Mesothelial cell of epicardium (in vitro differentiated cells): ENCODE results near the gene PJA1. TPM values are rescaled to one million over a fixed set of nuclear protein-coding genes. Genes with fewer than 3 reads are reported as not detected.

ENCODE experiments used
- DNase-seq, 2 experiments: peaks; one replicate each; pipeline ENCODE4 v3.0.0; 2021; ENCODE audit warnings: low spot score in 2 of 2; ENCODE audit not compliant: unreplicated experiment in 2 of 2
- H3K27ac Mint-ChIP-seq: 2 replicates; pipeline ENCODE4 v1.8.0; 2021; ENCODE audit warnings: mixed read lengths
- H3K27me3 Mint-ChIP-seq: 2 replicates; pipeline ENCODE4 v1.8.0; 2021; ENCODE audit warnings: low read depth, mixed read lengths
- H3K36me3 Mint-ChIP-seq: 2 replicates; pipeline ENCODE4 v1.8.0; 2021; ENCODE audit warnings: mixed read lengths
- H3K4me1 Mint-ChIP-seq: 2 replicates; pipeline ENCODE4 v1.8.0; 2021; ENCODE audit warnings: mixed read lengths
- H3K4me3 Mint-ChIP-seq: 2 replicates; pipeline ENCODE4 v1.8.0; 2021; ENCODE audit warnings: mild to moderate bottlenecking, moderate library complexity, mixed read lengths
- H3K9me3 Mint-ChIP-seq: 2 replicates; pipeline ENCODE4 v1.8.0; 2021; ENCODE audit warnings: mixed read lengths
- total RNA-seq: library from RNA; stranded (reverse); gene quantifications from 3 replicates; pipeline ENCODE4 v1.2.1, GENCODE V29; 2021
- TF ChIP-seq, protein P1 (sequence below): fragments of 200-600 bp; sonication (generic); IDR thresholded peaks from one replicate; pipeline ENCODE4 v1.5.0; 2021; ENCODE audit warnings: antibody characterized with exemption; ENCODE audit not compliant: unreplicated experiment

PJA1 gene
- total RNA-seq, 1 donor from 2014 or later: 37.5 TPM

DNA sequence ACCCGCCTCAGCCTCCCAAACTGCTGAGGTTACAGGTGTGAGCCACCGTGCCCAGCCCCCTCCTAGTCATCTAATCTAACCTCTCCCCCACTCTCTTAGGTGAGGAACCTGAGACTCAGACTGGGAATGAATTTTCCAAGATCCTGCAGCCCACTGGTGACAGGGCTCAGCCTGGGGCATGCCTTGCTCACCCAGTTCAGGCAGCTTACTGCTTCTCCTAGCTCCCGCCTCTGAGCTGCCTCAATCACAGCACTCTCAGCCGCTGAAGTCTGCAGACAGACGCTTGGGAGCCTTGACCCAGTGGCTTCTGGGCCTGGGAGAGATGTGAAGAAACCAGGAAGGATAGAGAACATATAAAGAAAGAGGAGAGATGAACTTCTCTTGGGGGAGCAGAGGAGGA, 24.4 kb downstream of the PJA1 start:
- TF ChIP-seq, protein P1, sequence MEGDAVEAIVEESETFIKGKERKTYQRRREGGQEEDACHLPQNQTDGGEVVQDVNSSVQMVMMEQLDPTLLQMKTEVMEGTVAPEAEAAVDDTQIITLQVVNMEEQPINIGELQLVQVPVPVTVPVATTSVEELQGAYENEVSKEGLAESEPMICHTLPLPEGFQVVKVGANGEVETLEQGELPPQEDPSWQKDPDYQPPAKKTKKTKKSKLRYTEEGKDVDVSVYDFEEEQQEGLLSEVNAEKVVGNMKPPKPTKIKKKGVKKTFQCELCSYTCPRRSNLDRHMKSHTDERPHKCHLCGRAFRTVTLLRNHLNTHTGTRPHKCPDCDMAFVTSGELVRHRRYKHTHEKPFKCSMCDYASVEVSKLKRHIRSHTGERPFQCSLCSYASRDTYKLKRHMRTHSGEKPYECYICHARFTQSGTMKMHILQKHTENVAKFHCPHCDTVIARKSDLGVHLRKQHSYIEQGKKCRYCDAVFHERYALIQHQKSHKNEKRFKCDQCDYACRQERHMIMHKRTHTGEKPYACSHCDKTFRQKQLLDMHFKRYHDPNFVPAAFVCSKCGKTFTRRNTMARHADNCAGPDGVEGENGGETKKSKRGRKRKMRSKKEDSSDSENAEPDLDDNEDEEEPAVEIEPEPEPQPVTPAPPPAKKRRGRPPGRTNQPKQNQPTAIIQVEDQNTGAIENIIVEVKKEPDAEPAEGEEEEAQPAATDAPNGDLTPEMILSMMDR: no peak
- Mint-ChIP-seq H3K4me3 (no peak overlapping the region), H3K9me3 (peaks cover 3% of the 10 kb centered on the region), H3K36me3 (no peaks in the 10 kb centered on the region), H3K27me3 (no peaks in the 10 kb centered on the region), H3K4me1 (peaks cover 48% of the 10 kb centered on the region), H3K27ac (no peak overlapping the region)
- DNase-seq: no peak

DNA sequence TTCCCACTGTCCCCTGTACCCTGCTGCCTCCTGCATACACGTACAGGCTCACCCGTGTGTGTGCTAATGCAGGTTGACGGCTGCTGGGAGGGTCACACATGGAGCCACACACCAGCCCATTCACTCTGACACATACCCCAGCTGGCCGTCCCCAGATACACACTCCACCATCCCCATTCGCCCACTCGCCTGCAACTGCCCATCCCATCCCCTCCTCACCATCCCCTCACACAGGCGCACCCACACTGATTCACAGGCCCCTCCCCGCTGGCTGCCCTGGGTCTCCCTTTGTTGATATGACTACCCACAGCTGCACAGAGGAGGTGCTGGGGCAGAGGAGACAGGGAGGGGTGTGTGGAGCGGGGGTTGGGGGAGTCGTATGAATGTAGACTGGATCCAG, 25.7 kb downstream of the PJA1 start:
- H3K27ac Mint-ChIP-seq: no peak overlapping the region
- H3K36me3 Mint-ChIP-seq: no peaks in the 10 kb centered on the region
- H3K9me3 Mint-ChIP-seq: peaks cover 3% of the 10 kb centered on the region
- TF ChIP-seq, protein P1: no peak
- peaks cover 45% of the 10 kb centered on the region for H3K4me1 Mint-ChIP-seq
- H3K4me3 Mint-ChIP-seq: no peak overlapping the region
- no peak for DNase-seq
- H3K27me3 Mint-ChIP-seq: no peaks in the 10 kb centered on the region

DNA sequence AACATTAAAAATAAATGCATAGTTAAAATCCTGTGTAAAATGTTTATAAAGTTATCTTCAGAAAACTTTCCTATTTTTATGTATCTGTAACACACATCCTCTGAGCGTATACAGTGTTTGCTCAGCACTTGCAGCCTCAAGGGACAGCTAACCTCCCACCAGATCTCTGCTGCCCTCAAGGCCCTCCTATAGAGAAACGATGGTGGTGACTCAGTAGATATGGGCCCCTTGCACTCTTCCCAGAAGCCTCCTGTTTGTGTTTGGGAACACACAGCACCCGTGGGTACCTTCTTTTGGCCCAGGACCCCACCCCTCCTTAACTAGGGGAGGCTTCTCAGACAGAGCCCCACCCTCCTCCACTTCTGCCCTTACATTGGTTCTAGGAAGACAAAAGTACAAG, 26.7 kb downstream of the PJA1 start:
- Mint-ChIP-seq H3K9me3 (peaks cover 3% of the 10 kb centered on the region), H3K27ac (no peak overlapping the region), H3K27me3 (no peaks in the 10 kb centered on the region), H3K4me1 (peaks cover 43% of the 10 kb centered on the region), H3K36me3 (no peaks in the 10 kb centered on the region), H3K4me3 (no peak overlapping the region)
- DNase-seq: no peak
- TF ChIP-seq, protein P1: no peak

DNA sequence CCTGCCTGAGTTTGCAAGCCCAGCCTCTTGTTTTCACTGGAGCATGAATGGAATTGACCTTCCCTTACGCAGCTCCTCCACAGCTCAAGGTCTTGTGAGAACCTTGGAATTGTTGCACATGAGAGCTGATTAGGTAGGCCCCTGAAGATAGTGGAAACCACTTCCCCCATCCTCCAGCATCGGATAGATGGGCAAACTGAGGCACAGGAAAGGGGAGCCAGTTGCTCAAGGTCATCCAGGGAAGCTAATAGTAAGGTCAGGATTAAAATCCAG, 27.2 kb downstream of the PJA1 start:
- Mint-ChIP-seq H3K36me3 (no peaks in the 10 kb centered on the region), H3K4me1 (peaks cover 43% of the 10 kb centered on the region), H3K9me3 (peaks cover 3% of the 10 kb centered on the region), H3K27ac (peak overlapping the region; percentile 96), H3K27me3 (no peaks in the 10 kb centered on the region), H3K4me3 (no peak overlapping the region)
- DNase-seq: no peak
- TF ChIP-seq, protein P1: no peak

DNA sequence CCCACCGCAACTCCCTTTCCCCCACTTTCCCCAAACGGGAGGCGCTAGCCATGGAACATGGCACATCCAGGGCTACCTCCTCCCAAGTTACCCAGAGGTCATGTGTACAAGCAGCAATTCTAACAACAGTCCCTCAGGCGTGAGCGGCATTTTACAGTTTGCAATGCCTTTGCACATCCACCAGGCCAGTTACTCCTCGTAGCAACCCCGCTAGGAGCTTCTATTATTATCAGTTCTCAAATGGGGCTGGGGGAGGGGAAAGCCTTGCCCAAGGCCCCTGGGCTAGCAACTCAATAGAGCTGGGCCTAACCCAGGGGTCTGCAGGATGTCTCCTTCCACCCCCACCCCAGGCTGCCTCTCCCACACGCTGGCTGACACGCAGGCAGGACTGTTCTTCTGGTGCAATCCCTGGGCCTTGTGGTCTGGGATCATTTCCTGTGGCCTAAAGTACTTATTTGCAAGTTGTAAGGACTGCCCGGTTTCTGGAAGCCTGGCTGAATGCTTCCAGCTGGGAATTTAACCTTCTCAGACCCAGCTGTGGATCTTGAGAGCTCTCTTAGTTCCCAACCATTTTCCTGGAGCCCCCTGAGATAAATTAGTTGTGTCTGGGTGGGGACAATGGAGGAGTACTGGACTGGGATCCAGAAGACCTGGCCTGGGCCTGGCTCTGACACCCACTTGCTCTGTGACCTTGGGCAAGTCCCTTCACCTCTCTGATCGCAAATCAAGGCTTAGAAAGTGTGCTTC, 27.7 kb downstream of the PJA1 start:
- no peak for DNase-seq
- Mint-ChIP-seq H3K4me3 (peak overlapping the region; percentile 49), H3K9me3 (peaks cover 3% of the 10 kb centered on the region), H3K36me3 (no peaks in the 10 kb centered on the region), H3K27ac (peak overlapping the region; percentile 96), H3K4me1 (peaks cover 45% of the 10 kb centered on the region), H3K27me3 (no peaks in the 10 kb centered on the region)
- TF ChIP-seq, protein P1: no peak
